ENCODE measurements around the gene IPO5.
"Not testable (repeated sequence)": the region's sequence is repeated elsewhere in the genome, so short reads cannot be mapped to it uniquely, and the experiment has no call there.

The IPO5 gene

GRCh38 chr13:97949316-97949715 is 4.2 kb upstream of the IPO5 start:
- not testable (repeated sequence) for DNase-seq (ENCODE audit: low read depth in 3 of 3)

- DNase-seq (ENCODE audit: low read depth in 3 of 3) = no peak
Measured at GRCh38 chr13:97951376-97951775, 2.1 kb upstream of the IPO5 start.

- DNase-seq (ENCODE audit: low read depth in 3 of 3) = not testable (repeated sequence)
Measured at GRCh38 chr13:97952831-97953230, 644 bp upstream of the IPO5 start.

GRCh38 chr13:97961340-97961739 is 7.9 kb downstream of the IPO5 start:
- no peak for DNase-seq (ENCODE audit: low read depth in 3 of 3)

GRCh38 chr13:97962887-97963286 is 9.4 kb downstream of the IPO5 start:
- no peak for DNase-seq (ENCODE audit: low read depth in 3 of 3)

- DNase-seq (ENCODE audit: low read depth in 3 of 3) = no peak
Measured at GRCh38 chr13:97967226-97967625, 13.8 kb downstream of the IPO5 start.

- DNase-seq (ENCODE audit: low read depth in 3 of 3) = no peak
Measured at GRCh38 chr13:97967948-97968347, 14.5 kb downstream of the IPO5 start.

- DNase-seq (ENCODE audit: low read depth in 3 of 3) = no peak
Measured at GRCh38 chr13:97971519-97971918, 18.0 kb downstream of the IPO5 start.

- DNase-seq (ENCODE audit: low read depth in 3 of 3) = no peak
Measured at GRCh38 chr13:97974773-97975172, 21.3 kb downstream of the IPO5 start.

GRCh38 chr13:97975280-97975847 is 21.9 kb downstream of the IPO5 start:
- DNase-seq (ENCODE audit: low read depth in 3 of 3) = peak in 1 of 3 donors; percentile 1

- peak; percentile 80 to 90 (median 81) for DNase-seq (ENCODE audit: low read depth in 3 of 3)
Measured at GRCh38 chr13:97975848-97976609, 22.6 kb downstream of the IPO5 start.

GRCh38 chr13:97976610-97977521 is 23.4 kb downstream of the IPO5 start:
- DNase-seq (ENCODE audit: low read depth in 3 of 3) = peak in 1 of 3 donors; percentile 5

GRCh38 chr13:97977982-97978381 is 24.5 kb downstream of the IPO5 start:
- no peak for DNase-seq (ENCODE audit: low read depth in 3 of 3)

GRCh38 chr13:97978651-97979050 is 25.2 kb downstream of the IPO5 start:
- DNase-seq (ENCODE audit: low read depth in 3 of 3) = no peak

GRCh38 chr13:97979051-97979450 is 25.6 kb downstream of the IPO5 start:
- no peak for DNase-seq (ENCODE audit: low read depth in 3 of 3)

- DNase-seq (ENCODE audit: low read depth in 3 of 3) = no peak
Measured at GRCh38 chr13:97979556-97979955, 26.1 kb downstream of the IPO5 start.

- DNase-seq (ENCODE audit: low read depth in 3 of 3) = no peak
Measured at GRCh38 chr13:97982286-97982685, 28.8 kb downstream of the IPO5 start.

- DNase-seq (ENCODE audit: low read depth in 3 of 3) = no peak
Measured at GRCh38 chr13:97986835-97987234, 33.4 kb downstream of the IPO5 start.

- DNase-seq (ENCODE audit: low read depth in 3 of 3) = no peak
Measured at GRCh38 chr13:97999653-98000052, 46.2 kb downstream of the IPO5 start.

GRCh38 chr13:98004107-98004506 is 50.6 kb downstream of the IPO5 start:
- DNase-seq (ENCODE audit: low read depth in 3 of 3) = no peak

- not testable (repeated sequence) for DNase-seq (ENCODE audit: low read depth in 3 of 3)
Measured at GRCh38 chr13:98004997-98005396, 51.5 kb downstream of the IPO5 start.

GRCh38 chr13:98007001-98007400 is 53.5 kb downstream of the IPO5 start:
- no peak for DNase-seq (ENCODE audit: low read depth in 3 of 3)
